Coronary artery (tissue), 2 donors: ENCODE results near the gene RERE.

Source experiments
- DNase-seq: peaks from one replicate; pipeline ENCODE4 v3.0.0-alpha.2; 2017; ENCODE audit warnings: low spot score
- H3K27ac ChIP-seq, 2 donors: fragments of 200-600 bp; sonication (generic); one replicate each; pipeline ENCODE4 v1.5.1; 2016 to 2019
- H3K4me3 ChIP-seq: fragments of 200-600 bp; sonication (generic); 2 replicates; pipeline ENCODE4 v1.5.1; 2016; ENCODE audit warnings: mild to moderate bottlenecking, moderate library complexity
- CTCF ChIP-seq: fragments of 200-600 bp; sonication (generic); IDR thresholded peaks from one replicate; pipeline ENCODE4 v1.5.1; 2019; ENCODE audit warnings: antibody characterized with exemption

Gene RERE

GRCh38 chr1:8578132-8578877 is 239.1 kb downstream of the RERE start:
- no peak overlapping the region for H3K4me3 ChIP-seq

GRCh38 chr1:8574985-8575384 is 242.5 kb downstream of the RERE start:
- DNase-seq, result no peak
- Histone ChIP-seq H3K4me3 (no peak overlapping the region), H3K27ac (no peak overlapping the region)
- TF ChIP-seq CTCF, result no peak

More at GRCh38 chr1:8578132-8578877, 239.1 kb downstream of the RERE start:
- no peak overlapping the region for H3K27ac ChIP-seq
- no peak for TF ChIP-seq CTCF
- no peak for DNase-seq

- H3K4me3 ChIP-seq, result no peak overlapping the region
- TF ChIP-seq CTCF, result no peak
- H3K27ac ChIP-seq, result peak overlapping the region; percentile 38 to 42
- DNase-seq, result no peak
These were observed 245.3 kb downstream of the RERE start for GRCh38 chr1:8572106-8572505.

GRCh38 chr1:8571200-8571984 is 246.0 kb downstream of the RERE start:
- DNase-seq, result no peak
- no peak for TF ChIP-seq CTCF
- Histone ChIP-seq H3K27ac (peak overlapping the region; percentile 38 to 42), H3K4me3 (peak overlapping the region; percentile 13)

- no peak for DNase-seq
- TF ChIP-seq CTCF, result no peak
- Histone ChIP-seq H3K27ac (peak overlapping the region; percentile 22 to 42), H3K4me3 (no peak overlapping the region)
These were observed 247.0 kb downstream of the RERE start for GRCh38 chr1:8570465-8570864.

- TF ChIP-seq CTCF, result no peak
- Histone ChIP-seq H3K4me3 (no peak overlapping the region), H3K27ac (no peak overlapping the region)
- DNase-seq, result no peak
These were observed 248.2 kb downstream of the RERE start for GRCh38 chr1:8569242-8569641.

- Histone ChIP-seq H3K27ac (no peak overlapping the region), H3K4me3 (no peak overlapping the region)
- no peak for TF ChIP-seq CTCF
- no peak for DNase-seq
These were observed 248.6 kb downstream of the RERE start for GRCh38 chr1:8568837-8569236.
